ENCODE results near the gene FGGY. TPM values are rescaled to one million over a fixed set of nuclear protein-coding genes. Genes with fewer than 3 reads are reported as not detected.

FGGY gene
- total and polyA plus RNA-seq, 2 donors (not counting 3 experiments of a cell fraction or from before 2014, with no cell fraction given), result 5.6 to 6.4 TPM

GRCh38 chr1:59443310-59443709, 146.4 kb downstream of the FGGY start:
- no peak overlapping the region for H3K4me2 ChIP-seq (ENCODE audit: insufficient read depth, low read length)
- H3K9me3 ChIP-seq (replicated peaks; ENCODE audit: control insufficient read depth, insufficient read depth, low read length), result no peaks in the 10 kb centered on the region
- ChIA-PET CTCF (interaction anchor here (0.6 kb wide), 1 partner anchor 164 kb away, joined by 4 read pairs; no protein-coding TSS in a partner anchor), POLR2A (no interaction called here)
- H3K9ac ChIP-seq (replicated peaks; ENCODE audit: extremely low read depth, insufficient read depth, low read length), result no peak overlapping the region
- no TSS peak for BruUV-seq (replicated peaks)
- H2AFZ ChIP-seq (ENCODE audit: low read depth, low read length), result no peak overlapping the region
- H3K4me1 ChIP-seq (ENCODE audit: control insufficient read depth, extremely low read depth, insufficient read depth, low read length), result no peaks in the 10 kb centered on the region
- intact Hi-C loops (cut with micrococcal nuclease) (no loop called here), dilution Hi-C loops (cut with MboI; ENCODE audit: extremely low pct_ligation_motif_present, low sequenced_read_pairs) (no loop called here)
- H3K27me3 ChIP-seq (ENCODE audit: control insufficient read depth in 2 of 2, insufficient read depth in 2 of 2, low read length in 2 of 2), result no peaks in the 10 kb centered on the region
- H3K9me1 ChIP-seq (replicated peaks; ENCODE audit: control insufficient read depth, extremely low read depth, insufficient read depth, low read length), result no peaks in the 10 kb centered on the region
- no peaks in the 10 kb centered on the region for H3K79me2 ChIP-seq (ENCODE audit: control insufficient read depth, insufficient read depth, low read length)
- no peak for FAIRE-seq
- no peak overlapping the region for H3K27ac ChIP-seq (ENCODE audit: insufficient read depth, low read depth, low read length)
- TF ChIP-seq POLR2AphosphoS5 (IDR thresholded peaks at IDR 0.05; ENCODE audit: insufficient read depth, low read depth, low read length) (no peak), MYC (IDR thresholded peaks at IDR 0.05; ENCODE audit: low read depth, low read length) (no peak)
- TF ChIP-seq, protein P1, sequence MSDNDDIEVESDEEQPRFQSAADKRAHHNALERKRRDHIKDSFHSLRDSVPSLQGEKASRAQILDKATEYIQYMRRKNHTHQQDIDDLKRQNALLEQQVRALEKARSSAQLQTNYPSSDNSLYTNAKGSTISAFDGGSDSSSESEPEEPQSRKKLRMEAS (IDR thresholded peaks at IDR 0.05; ENCODE audit: insufficient read depth, insufficient read length), result no peak
- H4K20me1 ChIP-seq (replicated peaks; ENCODE audit: control insufficient read depth, extremely low read depth, insufficient read depth, low read length), result no peaks in the 10 kb centered on the region
- DNase-seq (ENCODE audit: low read depth, low spot score), result no peak
- H3K4me3 ChIP-seq (replicated peaks in 1 of 3; ENCODE audit: insufficient read depth in 1 of 3, low read depth in 1 of 3, low read length in 3 of 3), result no peak overlapping the region
- no peaks in the 10 kb centered on the region for H3K36me3 ChIP-seq (ENCODE audit: control insufficient read depth in 2 of 2, extremely low read depth in 1 of 2, insufficient read depth in 2 of 2, low read length in 2 of 2)

DNA sequence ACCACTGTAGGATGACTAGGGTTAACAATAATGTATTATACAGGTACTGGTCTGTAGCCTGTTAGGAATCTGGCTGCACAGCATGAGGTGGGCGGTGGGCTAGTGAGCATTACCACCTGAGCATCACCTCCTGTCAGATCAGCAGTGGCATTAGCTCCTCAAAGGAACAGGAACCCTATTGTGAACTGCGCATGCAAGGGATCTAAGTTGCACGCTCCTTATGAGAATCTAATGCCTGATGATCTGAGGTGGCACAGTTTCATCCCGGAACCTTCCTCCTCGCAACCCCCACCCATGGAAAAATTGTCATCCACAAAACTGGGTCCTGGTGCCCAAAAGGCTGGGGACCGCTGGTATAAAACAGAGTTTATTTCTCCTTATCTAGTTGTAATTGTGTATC, 147.6 kb downstream of the FGGY start:
- Histone ChIP-seq H3K27me3 (ENCODE audit: control insufficient read depth in 2 of 2, insufficient read depth in 2 of 2, low read length in 2 of 2) (no peaks in the 10 kb centered on the region), H3K36me3 (ENCODE audit: control insufficient read depth in 2 of 2, extremely low read depth in 1 of 2, insufficient read depth in 2 of 2, low read length in 2 of 2) (no peaks in the 10 kb centered on the region), H3K9ac (replicated peaks; ENCODE audit: extremely low read depth, insufficient read depth, low read length) (no peak overlapping the region), H3K79me2 (ENCODE audit: control insufficient read depth, insufficient read depth, low read length) (no peaks in the 10 kb centered on the region), H3K4me3 (replicated peaks in 1 of 3; ENCODE audit: insufficient read depth in 1 of 3, low read depth in 1 of 3, low read length in 3 of 3) (no peak overlapping the region), H3K4me2 (ENCODE audit: insufficient read depth, low read length) (no peak overlapping the region), H3K9me1 (replicated peaks; ENCODE audit: control insufficient read depth, extremely low read depth, insufficient read depth, low read length) (no peaks in the 10 kb centered on the region), H3K9me3 (replicated peaks; ENCODE audit: control insufficient read depth, insufficient read depth, low read length) (no peaks in the 10 kb centered on the region), H3K4me1 (ENCODE audit: control insufficient read depth, extremely low read depth, insufficient read depth, low read length) (no peaks in the 10 kb centered on the region), H2AFZ (ENCODE audit: low read depth, low read length) (no peak overlapping the region), H3K27ac (ENCODE audit: insufficient read depth, low read depth, low read length) (no peak overlapping the region), H4K20me1 (replicated peaks; ENCODE audit: control insufficient read depth, extremely low read depth, insufficient read depth, low read length) (no peaks in the 10 kb centered on the region)
- no TSS peak for BruUV-seq (replicated peaks)
- POLR2A ChIA-PET, result no interaction called here
- dilution Hi-C loops (cut with MboI; ENCODE audit: extremely low pct_ligation_motif_present, low sequenced_read_pairs) (no loop called here), intact Hi-C loops (cut with micrococcal nuclease) (no loop called here)
- no peak for TF ChIP-seq FOS (IDR thresholded peaks at IDR 0.05; ENCODE audit: borderline replicate concordance, insufficient read depth, low read length)
- no peak for TF ChIP-seq POLR2AphosphoS5 (IDR thresholded peaks at IDR 0.05; ENCODE audit: insufficient read depth, low read depth, low read length)
- TF ChIP-seq, protein P1 (IDR thresholded peaks at IDR 0.05; ENCODE audit: insufficient read depth, insufficient read length), result no peak
- TF ChIP-seq, protein P2, sequence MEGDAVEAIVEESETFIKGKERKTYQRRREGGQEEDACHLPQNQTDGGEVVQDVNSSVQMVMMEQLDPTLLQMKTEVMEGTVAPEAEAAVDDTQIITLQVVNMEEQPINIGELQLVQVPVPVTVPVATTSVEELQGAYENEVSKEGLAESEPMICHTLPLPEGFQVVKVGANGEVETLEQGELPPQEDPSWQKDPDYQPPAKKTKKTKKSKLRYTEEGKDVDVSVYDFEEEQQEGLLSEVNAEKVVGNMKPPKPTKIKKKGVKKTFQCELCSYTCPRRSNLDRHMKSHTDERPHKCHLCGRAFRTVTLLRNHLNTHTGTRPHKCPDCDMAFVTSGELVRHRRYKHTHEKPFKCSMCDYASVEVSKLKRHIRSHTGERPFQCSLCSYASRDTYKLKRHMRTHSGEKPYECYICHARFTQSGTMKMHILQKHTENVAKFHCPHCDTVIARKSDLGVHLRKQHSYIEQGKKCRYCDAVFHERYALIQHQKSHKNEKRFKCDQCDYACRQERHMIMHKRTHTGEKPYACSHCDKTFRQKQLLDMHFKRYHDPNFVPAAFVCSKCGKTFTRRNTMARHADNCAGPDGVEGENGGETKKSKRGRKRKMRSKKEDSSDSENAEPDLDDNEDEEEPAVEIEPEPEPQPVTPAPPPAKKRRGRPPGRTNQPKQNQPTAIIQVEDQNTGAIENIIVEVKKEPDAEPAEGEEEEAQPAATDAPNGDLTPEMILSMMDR (IDR thresholded peaks at IDR 0.05; ENCODE audit: extremely low read depth in 1 of 2, insufficient read depth in 1 of 2, low read depth in 1 of 2, low read length in 2 of 2), result no peak
- FAIRE-seq (no peak), DNase-seq (ENCODE audit: low read depth, low spot score) (no peak)
- CTCF ChIA-PET, result interaction anchor here (1.4 kb wide), 1 partner anchor 315 kb away, joined by 3 read pairs; no protein-coding TSS in a partner anchor

All from endothelial cell of umbilical vein (primary cell).